SH-SY5Y (cell line): ENCODE measurements around the gene CCDC85C.

Experiments used
- GATA2 ChIP-seq: IDR thresholded peaks from 2 replicates; pipeline ENCODE4 v1.6.1; 2011; ENCODE audit warnings: mild to moderate bottlenecking, low read depth, low read length
- GATA3 ChIP-seq: IDR thresholded peaks from 2 replicates; pipeline ENCODE4 v1.6.1; 2011; ENCODE audit warnings: low read depth, mild to moderate bottlenecking, low read length, moderate library complexity

Gene CCDC85C

DNA sequence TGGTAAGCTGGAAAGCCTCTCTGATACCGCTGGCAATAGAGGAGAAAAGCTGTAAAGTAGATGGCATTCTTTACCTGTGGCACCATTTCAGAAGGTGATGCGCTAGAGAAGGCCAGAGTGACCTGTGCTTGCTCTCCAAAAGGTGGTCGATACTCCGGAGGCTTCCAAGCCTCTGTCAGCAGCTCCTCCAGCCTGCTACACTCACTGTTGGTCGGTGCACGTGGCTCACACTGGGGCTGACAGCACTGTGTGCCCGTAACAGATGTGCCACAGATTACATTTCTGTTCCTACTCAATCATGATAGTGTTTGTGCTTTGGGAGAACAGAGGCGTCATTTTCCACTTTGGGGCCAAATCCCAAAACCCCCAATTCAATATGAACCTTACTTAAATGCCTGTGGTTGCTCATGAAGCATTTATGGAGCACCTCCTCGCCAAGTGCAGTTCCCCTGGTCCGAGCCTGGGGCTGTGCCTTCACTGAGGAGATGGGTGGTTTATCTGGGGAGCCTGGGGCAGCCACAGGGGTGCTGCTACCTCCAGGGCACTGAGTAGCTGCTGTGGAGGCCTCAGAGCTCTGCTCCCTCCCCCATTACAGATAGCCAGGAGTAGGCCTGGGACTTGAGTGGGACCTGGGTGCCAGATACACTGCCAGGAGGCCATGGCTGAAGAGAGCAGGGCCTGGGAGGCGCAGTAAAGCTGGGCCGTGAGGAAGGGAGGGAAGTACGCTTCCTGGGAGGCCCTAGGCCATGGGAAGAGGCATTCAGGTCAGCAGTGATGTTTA is 96.0 kb downstream of the CCDC85C start:
- TF ChIP-seq GATA2 (no peak), GATA3 (no peak)

DNA sequence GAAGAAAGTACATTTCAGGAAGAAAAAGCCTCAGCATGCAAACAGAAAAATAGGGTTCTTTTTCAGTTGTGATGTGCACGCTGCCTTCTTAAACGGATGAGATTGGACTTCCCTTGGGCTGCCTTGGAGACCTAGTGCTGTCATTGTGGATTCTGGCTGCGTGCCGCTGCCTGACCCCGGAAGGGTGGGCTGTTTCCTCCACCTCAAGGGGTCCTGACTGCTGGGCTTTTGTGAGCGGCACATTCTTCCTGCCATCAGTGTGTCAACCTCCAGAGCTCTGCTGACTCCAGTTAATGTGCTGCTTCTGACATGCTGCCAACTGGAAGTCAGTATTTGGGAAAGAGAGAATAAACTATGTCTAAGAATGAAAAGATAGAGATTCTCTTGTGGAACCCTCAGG is 97.7 kb downstream of the CCDC85C start:
- TF ChIP-seq GATA2, result no peak
- TF ChIP-seq GATA3, result no peak

DNA sequence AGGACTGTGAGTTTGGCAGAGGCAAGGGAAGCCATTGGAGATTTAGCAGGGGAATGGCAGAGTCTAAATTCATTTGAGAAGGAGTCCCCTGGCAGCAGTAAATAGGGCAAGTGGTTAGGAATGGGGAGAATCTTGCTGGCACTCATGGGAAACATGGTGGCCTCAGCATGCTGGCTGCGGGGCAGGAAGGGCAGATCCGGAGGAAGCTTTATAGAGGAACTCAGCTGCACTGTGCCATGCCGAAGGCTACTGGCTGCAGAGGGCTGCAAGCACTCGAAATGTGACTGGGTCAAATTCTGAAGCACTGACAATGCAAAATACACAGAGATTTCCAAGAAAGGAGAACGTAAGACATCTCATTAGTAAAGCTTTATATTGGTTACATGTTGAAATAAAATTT is 98.9 kb downstream of the CCDC85C start:
- TF ChIP-seq GATA2 (no peak), GATA3 (no peak)

DNA sequence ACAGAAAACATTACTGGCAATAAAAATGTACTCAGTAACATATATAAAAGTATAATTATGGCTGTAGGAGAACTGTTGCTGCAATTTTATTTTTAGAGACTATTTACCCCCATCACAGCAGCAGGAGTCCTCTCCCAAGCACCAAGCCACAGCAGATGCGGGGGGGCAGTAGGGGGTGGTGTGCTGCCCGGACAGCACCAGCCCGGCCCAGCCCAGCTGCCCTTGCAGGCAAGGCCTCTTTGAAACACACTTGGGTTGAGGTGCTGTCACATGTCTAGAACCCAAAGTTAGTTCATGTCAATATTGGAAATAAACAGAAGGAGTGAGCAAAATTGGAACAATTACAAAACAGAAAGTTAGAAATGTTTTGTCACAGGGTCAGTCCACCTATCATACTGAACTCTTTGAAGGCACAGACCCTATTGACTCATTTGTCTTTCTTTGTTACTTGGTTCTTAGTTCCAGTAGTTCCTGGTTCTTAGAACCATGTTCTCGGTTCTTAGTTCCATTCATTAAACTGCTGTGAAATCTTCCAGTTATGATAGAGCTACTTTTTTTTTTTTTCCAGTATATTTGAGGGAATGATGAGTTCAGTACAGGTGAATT is 100.1 kb downstream of the CCDC85C start:
- TF ChIP-seq GATA2 (no peak), GATA3 (no peak)

DNA sequence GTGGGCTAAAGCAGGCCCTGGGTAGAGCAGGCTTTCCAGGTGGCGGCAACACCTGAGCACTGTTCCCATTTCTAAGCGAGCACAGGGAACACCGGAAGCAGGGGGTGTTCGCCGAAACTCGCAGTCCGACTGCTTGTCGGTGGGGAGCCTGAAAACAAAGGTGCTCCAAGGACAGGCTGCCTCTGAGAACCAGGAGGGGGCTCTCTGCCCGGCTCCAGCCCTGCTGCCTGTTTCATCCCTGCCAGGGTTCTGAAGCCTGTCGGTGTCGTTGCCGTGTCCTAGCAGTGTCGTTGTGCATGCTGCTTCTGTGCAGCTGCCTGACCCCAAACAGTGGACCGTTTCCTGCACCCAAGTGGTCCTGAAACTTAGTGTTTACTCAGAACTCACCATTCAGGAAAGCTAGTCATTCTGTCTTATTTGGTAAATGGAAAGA is 101.0 kb downstream of the CCDC85C start:
- TF ChIP-seq GATA3, result no peak

DNA sequence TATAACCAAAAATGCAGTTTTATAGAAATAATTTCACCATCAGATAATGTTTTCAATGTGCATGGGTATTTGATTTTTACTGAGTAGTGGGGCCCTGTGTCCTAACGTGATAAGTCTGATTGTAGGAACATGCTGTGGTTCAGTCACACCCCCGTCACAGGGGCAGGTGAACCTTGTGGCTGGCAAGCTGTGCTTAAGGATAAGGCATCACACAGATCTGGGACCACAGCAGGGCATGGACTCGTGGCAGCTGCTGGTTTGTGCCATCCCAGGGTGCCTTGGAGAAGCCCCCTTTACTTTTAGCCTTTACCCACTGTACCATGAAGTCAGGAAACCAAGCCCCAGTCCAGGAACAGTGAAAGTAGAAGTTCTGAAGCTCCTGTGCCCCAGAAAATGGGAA is 106.1 kb downstream of the CCDC85C start:
- TF ChIP-seq GATA2, result no peak

DNA sequence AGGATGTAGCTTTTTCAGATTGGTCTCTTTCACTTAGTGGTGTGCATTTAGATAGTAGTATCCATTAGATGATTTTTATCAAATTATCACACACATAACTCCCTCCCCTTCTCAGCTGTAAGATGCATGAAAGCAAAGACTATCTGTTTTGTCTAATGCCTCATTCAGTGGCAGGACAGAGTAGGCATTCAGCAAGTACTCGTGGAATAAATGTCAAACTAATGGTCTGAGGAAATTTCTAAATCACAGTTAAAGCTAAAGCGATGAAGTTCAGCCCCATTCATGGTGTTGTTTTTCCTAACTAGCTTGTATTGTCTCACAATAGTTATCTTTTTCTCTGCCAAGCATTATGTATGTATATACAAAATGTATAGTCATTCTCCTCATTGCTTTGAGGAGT is 106.7 kb downstream of the CCDC85C start:
- TF ChIP-seq GATA3 (no peak), GATA2 (no peak)

DNA sequence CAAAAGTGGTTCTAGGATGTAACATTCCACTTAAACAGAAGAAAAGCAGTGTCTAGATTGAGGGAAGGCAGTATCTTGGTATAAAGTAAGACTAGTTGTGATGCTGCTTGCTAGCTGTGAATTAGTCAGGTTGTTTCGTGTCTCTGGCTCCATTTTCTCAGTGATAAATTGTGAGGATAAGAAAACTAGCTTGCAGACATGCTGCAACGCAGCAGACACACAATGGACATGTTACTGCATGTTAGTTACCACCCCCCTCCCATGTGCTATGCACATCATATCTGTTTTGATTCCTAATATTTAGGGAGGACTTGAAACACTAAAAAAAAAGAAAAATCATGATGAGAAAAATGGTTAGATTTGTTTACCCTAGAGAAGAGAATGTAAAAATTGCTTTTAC is 119.9 kb downstream of the CCDC85C start:
- TF ChIP-seq GATA3 (no peak), GATA2 (no peak)

DNA sequence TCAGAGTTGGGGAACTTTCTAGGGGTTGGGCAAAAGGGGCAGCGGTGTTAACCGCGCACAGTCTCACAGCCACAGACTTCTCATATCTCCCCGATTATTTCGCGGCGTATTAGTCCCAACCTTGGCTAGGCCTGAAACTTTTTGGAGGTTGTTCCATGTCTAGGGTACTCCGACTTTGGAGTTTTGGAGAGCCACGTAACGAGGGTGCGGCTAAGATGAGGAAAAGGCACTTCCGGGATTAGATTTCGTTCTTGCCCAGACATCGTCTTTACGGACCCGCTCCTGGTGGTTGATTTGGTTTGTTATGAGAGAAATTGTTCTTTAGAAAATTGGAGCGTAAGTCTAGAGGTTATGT is 122.3 kb downstream of the CCDC85C start:
- TF ChIP-seq GATA2, result no peak
- TF ChIP-seq GATA3, result no peak

DNA sequence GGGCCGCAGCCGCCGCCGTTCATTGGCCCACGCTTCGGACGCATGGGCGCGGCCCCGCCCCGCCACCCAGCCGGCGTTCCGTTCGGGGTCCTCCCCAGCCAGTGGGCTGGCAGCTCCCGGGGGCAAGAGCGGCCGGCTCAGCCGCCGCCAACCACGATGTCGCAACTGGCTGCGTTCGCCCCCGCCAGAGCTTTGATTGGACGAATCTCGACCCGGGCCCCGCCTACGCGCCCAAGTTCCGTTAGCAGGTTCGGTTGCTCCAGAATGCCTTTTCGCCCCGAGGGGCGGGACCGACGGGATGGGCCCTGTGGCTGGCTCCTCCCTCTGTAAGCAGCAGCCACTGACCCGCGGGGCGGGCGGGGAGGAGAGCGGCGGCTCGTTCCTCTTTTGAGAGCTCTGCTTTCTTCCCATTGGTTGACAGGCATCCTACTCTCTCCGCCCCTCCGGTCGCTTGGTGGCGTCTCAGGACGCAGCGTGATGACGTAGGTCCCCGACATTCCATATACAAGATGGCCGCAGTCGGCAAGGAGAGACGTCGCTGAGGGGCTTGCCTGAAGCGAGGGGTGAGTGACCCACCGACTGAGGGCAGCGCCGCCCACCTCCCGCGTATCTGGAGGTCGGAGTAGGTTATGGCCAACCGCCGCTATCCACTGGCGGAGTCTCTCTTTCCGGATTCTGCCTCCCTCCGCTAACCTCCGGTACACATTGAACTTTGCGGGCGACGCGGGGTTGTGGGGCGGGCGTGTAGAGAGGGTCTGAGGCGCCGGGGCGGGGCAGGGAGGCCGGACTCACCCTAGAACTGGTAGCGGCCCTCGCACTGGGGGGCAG is 122.9 kb downstream of the CCDC85C start, which contains the start of gene CCNK:
Gene CCNK (plus strand): TSS at position 493 of the 828 bp plus-strand sequence. CDS start 11,269 bp downstream, outside the sequence.
- no peak for TF ChIP-seq GATA2
- TF ChIP-seq GATA3, result no peak

DNA sequence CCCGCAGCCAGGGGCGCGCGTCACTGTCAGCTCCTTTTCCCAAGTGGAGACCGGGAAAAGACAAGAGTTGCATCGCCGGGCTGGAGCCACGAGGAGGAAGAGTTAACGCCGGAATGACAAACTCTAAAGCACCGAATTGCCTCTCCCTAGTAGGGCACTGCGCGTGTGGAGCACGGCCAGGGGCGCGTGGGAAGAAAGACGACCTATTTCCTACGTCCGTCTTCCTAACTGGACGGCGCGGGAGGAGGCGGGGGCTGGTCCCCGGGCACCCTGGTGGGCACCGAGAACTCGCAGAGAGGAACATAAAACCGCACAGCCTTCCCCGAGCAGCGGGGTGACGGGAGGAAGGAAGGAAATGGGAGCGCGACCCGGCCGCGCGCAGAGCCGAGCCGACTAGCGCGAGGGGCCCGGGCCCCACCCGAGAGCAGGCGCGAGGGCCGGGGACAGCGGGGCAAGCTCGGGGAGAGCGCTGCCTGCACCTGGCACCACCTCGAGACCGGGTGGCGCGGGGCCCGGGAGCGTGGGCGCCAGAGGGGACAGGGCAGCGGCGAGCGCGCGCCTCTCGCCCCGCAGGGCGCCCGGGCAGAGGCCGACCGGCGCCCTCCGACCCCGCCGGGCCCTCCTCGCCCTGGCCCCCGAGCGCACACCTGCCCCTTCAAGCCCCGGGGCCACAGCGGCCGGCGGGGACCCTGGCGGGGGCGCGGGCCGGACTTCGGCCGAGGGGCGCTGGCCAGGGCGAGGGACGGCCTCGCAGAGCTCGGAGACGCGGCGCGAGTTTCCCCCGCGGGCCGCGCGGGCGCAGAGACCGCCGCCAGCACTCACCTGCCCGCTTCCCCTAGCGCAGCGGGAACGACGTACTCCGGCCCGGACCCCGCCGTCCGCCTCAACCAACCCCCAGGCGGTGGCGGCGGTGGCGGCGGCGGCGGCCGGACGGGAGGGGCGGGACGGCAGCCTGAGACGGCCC is 123.8 kb downstream of the CCDC85C start, which contains the start of gene SETD3:
Gene SETD3 (minus strand): TSS at position 954 of the 964 bp plus-strand sequence. CDS start 15,054 bp downstream, outside the sequence.
- no peak for TF ChIP-seq GATA2
- TF ChIP-seq GATA3, result no peak

DNA sequence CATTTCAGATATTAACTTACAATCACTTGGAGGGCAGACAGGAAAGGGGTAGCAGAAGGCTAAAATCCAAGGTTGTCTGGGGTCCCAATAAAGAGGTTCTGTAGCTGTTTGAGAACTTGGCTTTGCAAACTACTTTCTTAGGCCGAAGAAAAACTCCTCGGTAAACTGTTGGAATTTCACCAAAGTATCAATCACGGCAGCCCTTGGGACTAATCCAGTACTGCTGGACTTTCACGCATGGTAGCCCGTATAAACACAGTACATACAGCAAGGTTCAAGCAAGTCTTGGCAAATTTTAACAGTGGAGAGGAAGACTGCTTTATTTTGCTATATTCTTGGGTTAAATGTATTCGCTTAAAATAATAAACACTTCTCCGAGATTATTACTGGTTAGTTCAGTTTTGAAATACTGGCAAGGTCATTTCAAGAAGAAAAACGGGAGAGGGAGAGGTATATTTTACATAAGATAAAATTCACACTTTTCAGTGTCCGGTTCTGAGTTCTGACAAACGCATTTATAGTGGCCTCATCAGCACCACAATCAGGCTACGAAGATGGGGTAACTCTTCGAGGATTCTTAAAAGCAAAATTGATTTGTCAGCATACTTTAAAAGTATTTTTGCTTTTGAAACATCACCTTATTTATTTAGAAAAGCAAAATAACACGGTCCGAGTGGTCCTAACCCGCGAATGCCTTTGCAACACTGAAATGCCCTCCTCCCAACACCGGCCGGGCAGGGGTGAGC is 124.7 kb downstream of the CCDC85C start:
- TF ChIP-seq GATA3 (no peak), GATA2 (no peak)

DNA sequence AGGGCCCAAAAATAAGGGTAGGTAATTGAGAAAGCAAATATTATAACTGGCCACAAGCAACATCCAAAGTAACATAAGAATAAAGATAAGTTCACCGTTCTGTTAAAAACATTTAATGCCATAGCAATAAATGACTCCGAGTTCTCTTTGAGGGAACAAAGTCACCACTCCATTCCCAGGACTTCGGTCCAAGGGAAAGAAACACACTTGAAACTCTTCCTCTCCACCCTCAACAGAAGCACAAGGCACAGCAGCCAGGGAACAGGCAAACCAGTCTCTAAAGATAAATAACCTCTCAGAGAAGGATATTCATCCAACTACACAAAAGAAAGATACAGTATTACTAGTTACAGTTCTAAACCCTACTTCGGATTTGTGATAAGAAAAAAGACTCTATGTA is 125.9 kb downstream of the CCDC85C start:
- TF ChIP-seq GATA2 (no peak), GATA3 (no peak)

DNA sequence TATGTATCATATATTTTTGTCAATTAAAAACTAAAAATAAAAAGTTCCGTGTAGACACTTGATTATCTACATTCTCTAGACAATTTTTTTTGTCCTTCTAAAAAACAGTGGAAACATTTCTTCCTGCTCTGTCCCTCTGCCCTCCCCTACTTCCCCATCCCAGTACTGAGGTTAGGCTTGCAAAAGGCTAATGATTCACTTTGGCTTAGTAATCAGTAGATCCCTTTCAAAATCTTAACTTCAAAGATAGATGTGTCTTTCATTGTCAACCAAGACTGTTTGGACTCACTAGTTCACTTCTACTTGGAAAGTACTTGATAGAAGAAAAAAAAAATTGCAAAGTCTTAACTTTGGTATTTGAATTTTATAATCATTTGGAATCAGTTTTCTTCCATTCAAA is 127.1 kb downstream of the CCDC85C start:
- no peak for TF ChIP-seq GATA3
- TF ChIP-seq GATA2, result no peak
